ENCODE measurements around the gene FRAS1. TPM values are rescaled to one million over a fixed set of nuclear protein-coding genes. Genes with fewer than 3 reads are reported as not detected.
"Not testable (repeated sequence)": the region's sequence is repeated elsewhere in the genome, so short reads cannot be mapped to it uniquely, and the experiment has no call there.

FRAS1 gene, protein sequence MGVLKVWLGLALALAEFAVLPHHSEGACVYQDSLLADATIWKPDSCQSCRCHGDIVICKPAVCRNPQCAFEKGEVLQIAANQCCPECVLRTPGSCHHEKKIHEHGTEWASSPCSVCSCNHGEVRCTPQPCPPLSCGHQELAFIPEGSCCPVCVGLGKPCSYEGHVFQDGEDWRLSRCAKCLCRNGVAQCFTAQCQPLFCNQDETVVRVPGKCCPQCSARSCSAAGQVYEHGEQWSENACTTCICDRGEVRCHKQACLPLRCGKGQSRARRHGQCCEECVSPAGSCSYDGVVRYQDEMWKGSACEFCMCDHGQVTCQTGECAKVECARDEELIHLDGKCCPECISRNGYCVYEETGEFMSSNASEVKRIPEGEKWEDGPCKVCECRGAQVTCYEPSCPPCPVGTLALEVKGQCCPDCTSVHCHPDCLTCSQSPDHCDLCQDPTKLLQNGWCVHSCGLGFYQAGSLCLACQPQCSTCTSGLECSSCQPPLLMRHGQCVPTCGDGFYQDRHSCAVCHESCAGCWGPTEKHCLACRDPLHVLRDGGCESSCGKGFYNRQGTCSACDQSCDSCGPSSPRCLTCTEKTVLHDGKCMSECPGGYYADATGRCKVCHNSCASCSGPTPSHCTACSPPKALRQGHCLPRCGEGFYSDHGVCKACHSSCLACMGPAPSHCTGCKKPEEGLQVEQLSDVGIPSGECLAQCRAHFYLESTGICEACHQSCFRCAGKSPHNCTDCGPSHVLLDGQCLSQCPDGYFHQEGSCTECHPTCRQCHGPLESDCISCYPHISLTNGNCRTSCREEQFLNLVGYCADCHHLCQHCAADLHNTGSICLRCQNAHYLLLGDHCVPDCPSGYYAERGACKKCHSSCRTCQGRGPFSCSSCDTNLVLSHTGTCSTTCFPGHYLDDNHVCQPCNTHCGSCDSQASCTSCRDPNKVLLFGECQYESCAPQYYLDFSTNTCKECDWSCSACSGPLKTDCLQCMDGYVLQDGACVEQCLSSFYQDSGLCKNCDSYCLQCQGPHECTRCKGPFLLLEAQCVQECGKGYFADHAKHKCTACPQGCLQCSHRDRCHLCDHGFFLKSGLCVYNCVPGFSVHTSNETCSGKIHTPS (N-terminal part only)
- total RNA-seq, result 1 to 10 TPM; 3.2 to 4.1 (median 3.4) TPM

DNA sequence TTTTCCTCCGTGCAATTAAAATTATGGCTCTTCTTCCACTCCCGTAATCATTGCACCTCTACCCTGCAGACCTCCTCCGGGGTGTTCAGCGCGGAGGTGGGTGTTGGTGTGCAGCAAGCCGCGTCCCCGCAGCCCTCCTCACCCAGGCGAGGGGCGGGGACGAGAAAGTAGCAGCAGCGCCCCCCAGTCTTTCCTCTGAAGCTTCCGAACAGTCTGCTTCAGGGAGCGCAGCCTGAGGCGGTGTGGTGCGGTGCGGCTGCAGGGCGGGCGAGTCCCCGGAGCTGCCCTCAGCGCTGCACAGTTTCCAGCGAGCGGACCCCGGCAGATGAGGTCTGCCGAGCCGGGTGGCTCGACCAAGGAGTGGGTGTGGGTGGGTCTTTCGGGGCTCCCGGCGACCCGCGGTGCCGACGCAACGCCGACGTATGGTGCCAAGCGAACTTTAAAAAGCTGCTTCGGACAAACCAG is at the start of gene FRAS1:
FRAS1 (plus strand) TSS at position 189 of the 465 bp plus-strand sequence. CDS start 687 bp downstream, outside the sequence.
- DNase-seq, result peak; percentile 19 to 55 (median 46)
- Histone ChIP-seq H3K27ac (peak within 1 kb of the TSS; percentile 2 to 50 (median 11)), H3K9me3 (no peaks in the 10 kb centered on the region), H3K27me3 (no peaks in the 10 kb centered on the region), H3K36me3 (no peaks in the 10 kb centered on the region), H3K4me3 (peak within 1 kb of the TSS; percentile 42 to 59 (median 52)), H3K4me1 (peaks cover 0 to 23% (median 11%) of the 10 kb centered on the region in 4 donors)
- TF ChIP-seq, protein P1, sequence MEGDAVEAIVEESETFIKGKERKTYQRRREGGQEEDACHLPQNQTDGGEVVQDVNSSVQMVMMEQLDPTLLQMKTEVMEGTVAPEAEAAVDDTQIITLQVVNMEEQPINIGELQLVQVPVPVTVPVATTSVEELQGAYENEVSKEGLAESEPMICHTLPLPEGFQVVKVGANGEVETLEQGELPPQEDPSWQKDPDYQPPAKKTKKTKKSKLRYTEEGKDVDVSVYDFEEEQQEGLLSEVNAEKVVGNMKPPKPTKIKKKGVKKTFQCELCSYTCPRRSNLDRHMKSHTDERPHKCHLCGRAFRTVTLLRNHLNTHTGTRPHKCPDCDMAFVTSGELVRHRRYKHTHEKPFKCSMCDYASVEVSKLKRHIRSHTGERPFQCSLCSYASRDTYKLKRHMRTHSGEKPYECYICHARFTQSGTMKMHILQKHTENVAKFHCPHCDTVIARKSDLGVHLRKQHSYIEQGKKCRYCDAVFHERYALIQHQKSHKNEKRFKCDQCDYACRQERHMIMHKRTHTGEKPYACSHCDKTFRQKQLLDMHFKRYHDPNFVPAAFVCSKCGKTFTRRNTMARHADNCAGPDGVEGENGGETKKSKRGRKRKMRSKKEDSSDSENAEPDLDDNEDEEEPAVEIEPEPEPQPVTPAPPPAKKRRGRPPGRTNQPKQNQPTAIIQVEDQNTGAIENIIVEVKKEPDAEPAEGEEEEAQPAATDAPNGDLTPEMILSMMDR (IDR thresholded peaks at IDR 0.05), result no peak
- no peak for TF ChIP-seq POLR2A (IDR thresholded peaks at IDR 0.05)

DNA sequence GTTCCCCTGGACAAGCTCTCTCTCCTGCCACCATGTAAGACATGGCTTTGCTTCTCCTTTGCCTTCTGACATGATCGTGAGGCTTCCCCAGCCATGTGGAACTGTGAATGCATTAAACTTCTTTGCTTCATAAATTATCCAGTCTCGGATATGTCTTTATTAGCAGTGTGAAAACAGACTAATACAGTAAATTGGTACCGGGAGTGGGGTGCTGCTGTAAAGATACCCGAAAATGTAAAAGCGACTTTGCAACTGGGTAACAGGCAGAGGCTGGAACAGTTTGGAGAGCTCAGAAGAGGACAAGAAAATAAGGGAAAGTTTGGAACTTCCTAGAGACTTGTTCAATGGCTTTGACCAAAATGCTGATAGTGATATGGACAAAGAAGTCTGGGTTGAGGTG is 46.1 kb upstream of the FRAS1 start:
- H3K9me3 ChIP-seq, H3K27me3 ChIP-seq, DNase-seq, H3K4me3 ChIP-seq, H3K36me3 ChIP-seq, H3K27ac ChIP-seq, H3K4me1 ChIP-seq: not testable (repeated sequence)

DNA sequence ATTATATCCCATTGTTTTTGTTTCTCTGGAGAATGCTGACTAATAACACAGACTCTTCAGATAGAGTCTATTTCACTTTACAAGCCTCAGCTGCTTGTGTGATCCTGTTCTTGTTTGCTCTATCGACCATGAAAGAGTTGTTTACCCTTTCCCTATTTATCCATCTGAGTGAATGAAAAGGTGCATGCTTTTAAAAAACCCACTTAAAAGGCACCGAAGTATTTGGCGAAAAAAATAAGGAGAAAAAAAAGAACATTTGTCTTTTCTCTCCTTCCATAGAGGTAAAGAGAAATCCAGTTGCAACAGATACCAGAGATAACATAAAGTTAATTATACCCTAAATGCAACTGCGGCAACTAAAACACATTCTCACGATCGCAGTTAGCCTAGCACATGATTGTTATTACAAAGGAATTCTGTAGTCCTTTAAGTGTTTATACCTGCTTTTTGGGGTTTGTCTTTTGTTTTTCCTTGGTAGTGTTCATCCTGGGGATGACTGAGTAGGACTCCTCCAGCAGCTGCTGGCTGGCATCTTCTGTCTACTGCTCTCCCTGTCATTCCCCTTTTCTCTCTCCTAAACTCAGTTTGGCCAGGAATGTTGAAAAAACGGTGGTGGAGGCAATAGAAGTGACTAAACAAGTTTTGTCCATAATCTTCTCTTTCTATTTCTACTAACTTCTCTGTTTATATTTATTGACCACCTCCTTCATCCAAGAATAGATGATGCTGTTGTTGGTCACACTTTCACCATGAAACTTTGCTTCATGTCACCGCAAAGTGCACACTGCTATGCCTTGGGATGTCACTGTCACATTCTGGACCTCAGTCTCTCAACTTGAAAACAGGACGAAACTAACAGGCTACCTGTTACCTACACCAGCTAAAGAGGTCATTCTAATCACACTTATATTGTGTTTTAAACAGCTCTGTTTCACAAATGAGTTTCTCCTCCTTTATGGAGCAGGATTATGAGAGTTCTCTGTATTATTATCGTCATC is 41.9 kb upstream of the FRAS1 start:
- Histone ChIP-seq H3K9me3 (peaks cover 0 to 7% (median 0%) of the 10 kb centered on the region in 4 donors), H3K27me3 (no peaks in the 10 kb centered on the region), H3K4me1 (no peaks in the 10 kb centered on the region), H3K27ac (no peak overlapping the region), H3K36me3 (no peaks in the 10 kb centered on the region), H3K4me3 (no peak overlapping the region)
- DNase-seq, result no peak
- TF ChIP-seq POLR2A (IDR thresholded peaks at IDR 0.05), result no peak

DNA sequence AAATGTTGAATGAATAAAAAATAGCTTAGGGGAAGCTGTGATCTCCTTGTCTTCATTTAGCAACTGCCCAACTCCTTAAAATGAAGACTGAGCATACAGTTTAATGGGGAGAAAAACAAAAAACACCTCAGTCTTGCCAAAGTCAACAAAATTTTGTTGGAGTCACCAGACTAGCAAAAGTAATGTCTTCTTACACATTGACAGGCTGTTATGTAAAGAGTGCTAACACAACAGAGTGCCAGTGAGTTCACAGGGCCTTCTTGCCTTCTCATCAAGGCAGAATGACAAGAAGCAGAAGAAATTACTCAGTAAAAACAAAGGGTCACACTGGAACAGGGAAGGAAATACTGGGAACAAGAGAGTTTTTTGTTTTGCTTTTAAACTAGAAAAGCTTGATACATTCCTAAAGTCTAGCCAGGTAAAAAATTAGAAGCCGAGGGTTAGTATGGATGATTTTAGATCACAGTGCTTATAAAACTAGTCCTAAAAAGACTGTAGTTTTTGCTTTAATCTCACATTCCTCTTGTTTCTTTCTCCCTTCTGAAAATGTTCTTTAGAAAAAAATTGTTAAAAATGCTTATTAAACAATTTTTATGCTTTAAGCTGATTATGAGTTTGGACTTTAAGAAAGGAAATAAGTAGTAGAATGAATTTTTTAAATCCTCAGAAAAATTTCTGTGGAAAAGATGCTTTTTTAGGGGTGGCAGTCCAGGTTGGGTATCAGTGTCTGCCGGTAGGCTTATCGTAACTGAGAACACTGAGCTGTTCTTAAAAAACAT is 38.7 kb upstream of the FRAS1 start:
- Histone ChIP-seq H3K27me3 (no peaks in the 10 kb centered on the region), H3K36me3 (no peaks in the 10 kb centered on the region), H3K4me1 (no peaks in the 10 kb centered on the region), H3K9me3 (no peaks in the 10 kb centered on the region), H3K27ac (no peak overlapping the region), H3K4me3 (no peak overlapping the region)
- TF ChIP-seq, protein P1 (IDR thresholded peaks at IDR 0.05), result no peak
- no peak for DNase-seq

DNA sequence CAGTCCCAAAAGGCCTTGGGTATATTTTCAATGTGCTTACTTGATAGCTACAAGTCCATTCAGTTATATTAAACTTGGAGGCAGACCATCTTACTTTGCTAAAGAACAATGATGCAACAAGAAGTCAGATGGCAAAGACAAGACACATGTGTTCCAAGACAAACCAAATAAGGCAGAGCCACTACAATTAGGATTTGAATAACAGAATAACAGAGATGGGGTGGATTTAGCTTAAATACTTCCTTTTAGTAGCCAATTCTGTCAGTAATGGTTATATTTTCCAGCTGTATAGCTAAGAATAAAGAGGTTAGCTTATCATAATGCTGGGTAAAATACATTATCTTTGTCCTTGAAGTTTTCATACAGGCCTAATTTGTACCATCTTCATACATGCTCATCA is 37.7 kb upstream of the FRAS1 start:
- H3K9me3 ChIP-seq, result no peaks in the 10 kb centered on the region
- H3K27ac ChIP-seq, result no peak overlapping the region
- H3K4me1 ChIP-seq, result no peaks in the 10 kb centered on the region
- H3K4me3 ChIP-seq, result no peak overlapping the region
- no peaks in the 10 kb centered on the region for H3K27me3 ChIP-seq
- no peak for TF ChIP-seq POLR2A (IDR thresholded peaks at IDR 0.05)
- TF ChIP-seq, protein P1 (IDR thresholded peaks at IDR 0.05), result no peak
- no peak for DNase-seq
- H3K36me3 ChIP-seq, result no peaks in the 10 kb centered on the region

Measured in Peyer's patch (tissue), 4 donors.